SU-DHL-6 (cell line): ENCODE measurements around the gene MYH11.

ENCODE experiments used
- H2AFZ ChIP-seq: fragments of 200-600 bp; sonication (generic); 2 replicates; pipeline ENCODE4 v1.6.1; 2014; ENCODE audit warnings: low read depth, mild to moderate bottlenecking, moderate library complexity, mixed read lengths, antibody characterized with exemption, low read length; ENCODE audit not compliant: severe bottlenecking
- H3F3A ChIP-seq: fragments of 200-600 bp; shearing (Covaris generic); 2 replicates; pipeline ENCODE4 v1.6.0; 2016; ENCODE audit warnings: antibody characterized with exemption, mild to moderate bottlenecking; ENCODE audit not compliant: insufficient read depth
- H3K27ac ChIP-seq: fragments of 200-600 bp; sonication (generic); 2 replicates; pipeline ENCODE4 v1.5.1; 2016; ENCODE audit warnings: low read depth, mild to moderate bottlenecking, low read length, moderate library complexity, mixed read lengths
- H3K27me3 ChIP-seq: fragments of 200-600 bp; sonication (generic), shearing (Covaris generic); 2 replicates; pipeline ENCODE4 v1.6.0; 2014; ENCODE audit warnings: mild to moderate bottlenecking, low read length
- H3K36me3 ChIP-seq: fragments of 200-600 bp; sonication (generic); 2 replicates; pipeline ENCODE4 v1.6.1; 2014; ENCODE audit warnings: mild to moderate bottlenecking, low read length, mixed read lengths
- H3K4me2 ChIP-seq: fragments of 300-600, 200-600 bp; shearing (Covaris generic), sonication (generic); 2 replicates; pipeline ENCODE4 v1.6.0; 2014; ENCODE audit warnings: low read length, low read depth, mild to moderate bottlenecking; ENCODE audit not compliant: poor library complexity, severe bottlenecking
- H3K4me3 ChIP-seq: fragments of 200-600 bp; sonication (generic); 2 replicates; pipeline ENCODE4 v1.5.1; 2014; ENCODE audit warnings: antibody characterized with exemption, low read length, mild to moderate bottlenecking, mixed read lengths; ENCODE audit not compliant: insufficient read depth, poor library complexity, severe bottlenecking
- H3K79me2 ChIP-seq: fragments of 200-600 bp; sonication (generic); 2 replicates; pipeline ENCODE4 v1.6.1; 2014; ENCODE audit warnings: mild to moderate bottlenecking, low read length, moderate library complexity; ENCODE audit not compliant: insufficient read depth
- H3K9ac ChIP-seq: fragments of 200-600 bp; sonication (generic); 2 replicates; pipeline ENCODE4 v1.7.0; 2014; ENCODE audit warnings: mild to moderate bottlenecking, low read length
- H3K9me2 ChIP-seq: fragments of 200-600 bp; sonication (generic); replicated peaks from 2 replicates; pipeline ENCODE4 v1.6.1; 2014; ENCODE audit warnings: low read length; ENCODE audit not compliant: insufficient read depth
- H3K9me3 ChIP-seq: fragments of 200-600 bp; sonication (generic); 2 replicates; pipeline ENCODE4 v1.6.1; 2014; ENCODE audit warnings: low read length, mixed read lengths; ENCODE audit not compliant: insufficient read depth
- H4K20me1 ChIP-seq: fragments of 200-600 bp; sonication (generic); 2 replicates; pipeline ENCODE4 v1.6.1; 2014; ENCODE audit warnings: low read depth, mild to moderate bottlenecking, antibody characterized with exemption, low read length, moderate library complexity, mixed read lengths
- EZH2phosphoT487 ChIP-seq: fragments of 200-600 bp; sonication (generic), shearing (Covaris generic); conservative IDR thresholded peaks from 2 replicates; pipeline ENCODE4 v1.6.1; 2018; ENCODE audit warnings: mild to moderate bottlenecking, antibody characterized with exemption, low read length, moderate library complexity, mixed read lengths
- TF ChIP-seq, protein P1 (sequence below): fragments of 200-600 bp; sonication (generic); IDR thresholded peaks from one replicate; pipeline ENCODE4 v1.5.1; 2017; ENCODE audit warnings: antibody characterized with exemption, mild to moderate bottlenecking, low read length, moderate library complexity; ENCODE audit not compliant: insufficient read depth, poor library complexity, severe bottlenecking

Gene MYH11

DNA sequence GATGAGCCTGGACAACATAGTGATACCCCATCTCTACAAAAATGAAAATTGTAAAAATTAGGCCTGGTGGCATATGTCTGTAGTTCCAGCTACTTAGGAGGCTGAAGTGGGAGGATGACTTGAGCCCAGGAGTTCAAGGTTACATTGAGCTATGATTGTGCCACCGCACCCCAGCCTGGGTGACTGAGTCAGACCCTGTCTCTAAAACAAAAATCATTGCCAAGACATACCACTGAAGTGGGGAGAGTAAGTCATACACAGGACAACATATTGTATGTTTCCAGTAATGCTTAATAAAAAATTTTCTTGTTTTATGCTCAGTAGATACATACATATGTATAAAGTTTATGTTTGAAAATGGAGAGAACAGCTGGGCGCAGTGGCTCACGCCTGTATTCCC, 167.5 kb downstream of the MYH11 start:
- TF ChIP-seq EZH2phosphoT487, result no peak
- TF ChIP-seq, protein P1, sequence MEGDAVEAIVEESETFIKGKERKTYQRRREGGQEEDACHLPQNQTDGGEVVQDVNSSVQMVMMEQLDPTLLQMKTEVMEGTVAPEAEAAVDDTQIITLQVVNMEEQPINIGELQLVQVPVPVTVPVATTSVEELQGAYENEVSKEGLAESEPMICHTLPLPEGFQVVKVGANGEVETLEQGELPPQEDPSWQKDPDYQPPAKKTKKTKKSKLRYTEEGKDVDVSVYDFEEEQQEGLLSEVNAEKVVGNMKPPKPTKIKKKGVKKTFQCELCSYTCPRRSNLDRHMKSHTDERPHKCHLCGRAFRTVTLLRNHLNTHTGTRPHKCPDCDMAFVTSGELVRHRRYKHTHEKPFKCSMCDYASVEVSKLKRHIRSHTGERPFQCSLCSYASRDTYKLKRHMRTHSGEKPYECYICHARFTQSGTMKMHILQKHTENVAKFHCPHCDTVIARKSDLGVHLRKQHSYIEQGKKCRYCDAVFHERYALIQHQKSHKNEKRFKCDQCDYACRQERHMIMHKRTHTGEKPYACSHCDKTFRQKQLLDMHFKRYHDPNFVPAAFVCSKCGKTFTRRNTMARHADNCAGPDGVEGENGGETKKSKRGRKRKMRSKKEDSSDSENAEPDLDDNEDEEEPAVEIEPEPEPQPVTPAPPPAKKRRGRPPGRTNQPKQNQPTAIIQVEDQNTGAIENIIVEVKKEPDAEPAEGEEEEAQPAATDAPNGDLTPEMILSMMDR, result no peak
- Histone ChIP-seq H3K27ac (no peak overlapping the region), H3K27me3 (no peaks in the 10 kb centered on the region), H3F3A (no peaks in the 10 kb centered on the region), H4K20me1 (0 out of 2 replicates have a peak, but pooled peaks cover 4% of the 10 kb centered on the region), H3K9me3 (no peaks in the 10 kb centered on the region), H3K9ac (no peak overlapping the region), H3K4me3 (no peak overlapping the region), H3K36me3 (peaks cover 10% of the 10 kb centered on the region; the same call in 1 of the 2 replicates), H2AFZ (no peak overlapping the region), H3K79me2 (no peaks in the 10 kb centered on the region), H3K4me2 (no peak overlapping the region), H3K9me2 (no peaks in the 10 kb centered on the region)

DNA sequence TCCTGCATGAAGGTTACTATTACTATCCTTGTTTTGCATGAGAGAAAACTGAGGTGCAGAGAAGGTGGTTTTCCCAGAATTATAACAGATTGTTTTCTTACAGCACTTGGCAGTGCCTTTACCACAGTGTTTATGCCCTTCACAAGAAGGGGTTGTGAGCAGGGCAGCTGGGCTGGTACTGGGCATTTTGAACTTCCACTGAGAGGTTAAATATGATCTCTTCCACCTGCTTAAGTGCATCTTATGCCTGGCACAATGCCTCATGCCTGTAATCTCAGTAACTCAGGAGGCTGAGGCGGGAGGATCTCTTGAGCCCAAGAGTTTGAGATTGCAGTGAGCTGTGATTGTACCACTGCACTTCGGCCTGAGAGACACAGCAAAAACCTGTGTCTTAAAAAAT, 170.5 kb downstream of the MYH11 start:
- Histone ChIP-seq H3K9me2 (no peaks in the 10 kb centered on the region), H3K27me3 (no peaks in the 10 kb centered on the region), H3K27ac (no peak overlapping the region), H4K20me1 (0 out of 2 replicates have a peak, but pooled peaks cover 4% of the 10 kb centered on the region), H3K4me2 (no peak overlapping the region), H3K79me2 (0 out of 2 replicates have a peak, but pooled peaks cover 3% of the 10 kb centered on the region), H2AFZ (no peak overlapping the region), H3K36me3 (peaks cover 9% of the 10 kb centered on the region; the same call in 1 of the 2 replicates), H3K9ac (no peak overlapping the region), H3K9me3 (no peaks in the 10 kb centered on the region), H3K4me3 (no peak overlapping the region), H3F3A (no peaks in the 10 kb centered on the region)
- no peak for TF ChIP-seq EZH2phosphoT487
- TF ChIP-seq, protein P1, result no peak

DNA sequence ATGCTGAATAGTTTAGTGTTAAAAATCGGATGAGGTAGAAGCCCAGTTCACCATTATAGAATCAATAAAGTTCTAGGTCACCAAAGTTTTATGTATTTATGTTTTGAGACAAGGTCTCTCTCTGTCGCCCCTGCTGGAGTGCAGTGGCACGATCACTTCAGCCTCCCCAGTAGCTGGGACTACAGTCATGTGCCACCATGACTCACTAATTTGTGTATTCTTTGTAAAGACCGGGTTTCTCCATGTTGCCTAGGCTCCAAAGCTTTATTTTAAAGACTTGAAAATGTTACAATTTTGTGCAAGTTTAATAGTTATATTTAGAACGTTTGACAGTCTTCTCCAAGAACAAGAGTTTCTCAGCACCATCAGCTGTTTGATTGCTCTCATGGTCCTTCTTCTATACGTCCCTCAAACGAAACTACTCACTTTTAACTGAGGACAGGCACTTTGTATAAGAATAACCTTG, 174.7 kb downstream of the MYH11 start:
- H3K4me3 ChIP-seq, result no peak overlapping the region
- no peaks in the 10 kb centered on the region for H3K9me2 ChIP-seq
- no peak overlapping the region for H3K27ac ChIP-seq
- peaks cover 3% of the 10 kb centered on the region; the same call in 1 of the 2 replicates for H3K36me3 ChIP-seq
- H3K27me3 ChIP-seq, result no peaks in the 10 kb centered on the region
- no peaks in the 10 kb centered on the region for H3K9me3 ChIP-seq
- H3K4me2 ChIP-seq, result no peak overlapping the region
- H3K9ac ChIP-seq, result no peak overlapping the region
- H4K20me1 ChIP-seq, result 0 out of 2 replicates have a peak, but pooled peaks cover 4% of the 10 kb centered on the region
- H3F3A ChIP-seq, result peaks cover 4% of the 10 kb centered on the region; the same call in 1 of the 2 replicates
- TF ChIP-seq EZH2phosphoT487, result no peak
- TF ChIP-seq, protein P1, result peak; percentile 16
- no peak overlapping the region for H2AFZ ChIP-seq
- 0 out of 2 replicates have a peak, but pooled peaks cover 3% of the 10 kb centered on the region for H3K79me2 ChIP-seq
